IPS-20b (cell line): ENCODE results near the gene U2AF2.
A peak's percentile ranks its signal among the peaks of the same experiment; 100 is the strongest.

ENCODE experiments used
- H3K27ac ChIP-seq: one replicate; pipeline ENCODE4 v1.5.1; 2013; ENCODE audit warnings: low read length
- H3K27me3 ChIP-seq: 2 replicates; pipeline ENCODE4 v1.6.1; 2013; ENCODE audit warnings: mild to moderate bottlenecking, low read length, inconsistent platforms; ENCODE audit not compliant: insufficient read depth
- H3K36me3 ChIP-seq: 2 replicates; pipeline ENCODE4 v1.6.1; 2013; ENCODE audit warnings: low read depth, mild to moderate bottlenecking, inconsistent platforms, low read length, moderate library complexity; ENCODE audit not compliant: insufficient read depth
- H3K4me1 ChIP-seq: 2 replicates; pipeline ENCODE4 v1.6.1; 2013; ENCODE audit warnings: mild to moderate bottlenecking, control low read depth, inconsistent platforms, low read length, moderate library complexity; ENCODE audit not compliant: insufficient read depth
- H3K4me3 ChIP-seq: 2 replicates; pipeline ENCODE4 v1.5.1; 2013; ENCODE audit warnings: mild to moderate bottlenecking, low read length, inconsistent platforms
- H3K9ac ChIP-seq: 2 replicates; pipeline ENCODE4 v1.6.1; 2013; ENCODE audit warnings: low read depth, mild to moderate bottlenecking, inconsistent platforms, low read length, moderate library complexity
- H3K9me3 ChIP-seq: 2 replicates; pipeline ENCODE4 v1.6.1; 2013; ENCODE audit warnings: mild to moderate bottlenecking, low read depth, low read length, inconsistent platforms; ENCODE audit not compliant: insufficient read depth

The U2AF2 gene

GRCh38 chr19:55623130-55623529 is 31.7 kb upstream of the U2AF2 start:
- Histone ChIP-seq H3K9me3 (no peaks in the 10 kb centered on the region), H3K27me3 (no peaks in the 10 kb centered on the region), H3K36me3 (peaks cover 10% of the 10 kb centered on the region), H3K9ac (no peak overlapping the region), H3K27ac (no peak overlapping the region), H3K4me1 (no peaks in the 10 kb centered on the region), H3K4me3 (no peak overlapping the region)

- Histone ChIP-seq H3K4me1 (no peaks in the 10 kb centered on the region), H3K27ac (no peak overlapping the region), H3K9ac (no peak overlapping the region)
Measured at GRCh38 chr19:55623561-55623960, 31.3 kb upstream of the U2AF2 start.

GRCh38 chr19:55624109-55625003 is 30.5 kb upstream of the U2AF2 start, which contains the start of gene ZNF784:
Gene ZNF784, minus strand, starts transcription at chr19:55624566. Its CDS starts 5 bp downstream, at chr19:55624561.
- Histone ChIP-seq H3K4me3 (peak within 1 kb of the TSS; percentile 65), H3K27me3 (no peaks in the 10 kb centered on the region), H3K36me3 (peaks cover 10% of the 10 kb centered on the region), H3K9me3 (no peaks in the 10 kb centered on the region), H3K27ac (no peak within 1 kb of the TSS), H3K9ac (peak within 1 kb of the TSS; percentile 75; the same call in 1 of the 2 replicates), H3K4me1 (no peaks in the 10 kb centered on the region)

More at GRCh38 chr19:55623561-55623960, 31.3 kb upstream of the U2AF2 start:
- no peaks in the 10 kb centered on the region for H3K27me3 ChIP-seq
- peak overlapping the region; percentile 49 for H3K4me3 ChIP-seq
- H3K36me3 ChIP-seq: peaks cover 10% of the 10 kb centered on the region
- H3K9me3 ChIP-seq: no peaks in the 10 kb centered on the region

- H3K36me3 ChIP-seq: peaks cover 10% of the 10 kb centered on the region
- H3K9me3 ChIP-seq: no peaks in the 10 kb centered on the region
- no peaks in the 10 kb centered on the region for H3K4me1 ChIP-seq
- peak overlapping the region; percentile 65 for H3K4me3 ChIP-seq
- no peak overlapping the region for H3K27ac ChIP-seq
- H3K9ac ChIP-seq: peak overlapping the region; percentile 67; the same call in 1 of the 2 replicates
- no peaks in the 10 kb centered on the region for H3K27me3 ChIP-seq
Measured at GRCh38 chr19:55625004-55625326, 29.9 kb upstream of the U2AF2 start.

GRCh38 chr19:55626350-55626749 is 28.5 kb upstream of the U2AF2 start:
- Histone ChIP-seq H3K4me1 (no peaks in the 10 kb centered on the region), H3K9ac (no peak overlapping the region), H3K27ac (no peak overlapping the region), H3K9me3 (no peaks in the 10 kb centered on the region), H3K27me3 (no peaks in the 10 kb centered on the region), H3K36me3 (peaks cover under 1% of the 10 kb centered on the region; the same call in 1 of the 2 replicates), H3K4me3 (no peak overlapping the region)

- no peak overlapping the region for H3K9ac ChIP-seq
- peaks cover 4% of the 10 kb centered on the region; the same call in 1 of the 2 replicates for H3K4me1 ChIP-seq
- H3K4me3 ChIP-seq: no peak overlapping the region
- H3K27me3 ChIP-seq: no peaks in the 10 kb centered on the region
- H3K9me3 ChIP-seq: no peaks in the 10 kb centered on the region
- H3K27ac ChIP-seq: no peak overlapping the region
- H3K36me3 ChIP-seq: no peaks in the 10 kb centered on the region
Measured at GRCh38 chr19:55632463-55632834, 22.4 kb upstream of the U2AF2 start.

GRCh38 chr19:55633861-55634260 is 21.0 kb upstream of the U2AF2 start:
- Histone ChIP-seq H3K9me3 (no peaks in the 10 kb centered on the region), H3K27me3 (no peaks in the 10 kb centered on the region), H3K9ac (no peak overlapping the region), H3K4me1 (peaks cover 4% of the 10 kb centered on the region; the same call in 1 of the 2 replicates), H3K4me3 (no peak overlapping the region), H3K27ac (no peak overlapping the region), H3K36me3 (no peaks in the 10 kb centered on the region)

- Histone ChIP-seq H3K27ac (peak overlapping the region; percentile 73), H3K9ac (peak overlapping the region; percentile 97), H3K36me3 (no peaks in the 10 kb centered on the region), H3K27me3 (no peaks in the 10 kb centered on the region), H3K4me3 (peak overlapping the region; percentile 87), H3K9me3 (no peaks in the 10 kb centered on the region), H3K4me1 (peaks cover 4% of the 10 kb centered on the region; the same call in 1 of the 2 replicates)
Measured at GRCh38 chr19:55635334-55635717, 19.5 kb upstream of the U2AF2 start.

- peaks cover 4% of the 10 kb centered on the region; the same call in 1 of the 2 replicates for H3K4me1 ChIP-seq
- H3K9me3 ChIP-seq: no peaks in the 10 kb centered on the region
- no peak overlapping the region for H3K27ac ChIP-seq
- peak overlapping the region; percentile 97; the same call in 1 of the 2 replicates for H3K9ac ChIP-seq
- no peaks in the 10 kb centered on the region for H3K36me3 ChIP-seq
- H3K4me3 ChIP-seq: peak overlapping the region; percentile 87
- H3K27me3 ChIP-seq: no peaks in the 10 kb centered on the region
Measured at GRCh38 chr19:55635856-55636440, 18.9 kb upstream of the U2AF2 start.

- Histone ChIP-seq H3K4me3 (peak overlapping the region; percentile 87; the same call in 1 of the 2 replicates), H3K4me1 (peaks cover 4% of the 10 kb centered on the region; the same call in 1 of the 2 replicates), H3K27me3 (no peaks in the 10 kb centered on the region), H3K9me3 (no peaks in the 10 kb centered on the region), H3K9ac (no peak overlapping the region), H3K36me3 (no peaks in the 10 kb centered on the region), H3K27ac (no peak overlapping the region)
Measured at GRCh38 chr19:55636723-55637122, 18.1 kb upstream of the U2AF2 start.

- Histone ChIP-seq H3K27me3 (no peaks in the 10 kb centered on the region), H3K36me3 (no peaks in the 10 kb centered on the region), H3K4me3 (no peak overlapping the region), H3K9me3 (no peaks in the 10 kb centered on the region), H3K9ac (no peak overlapping the region), H3K27ac (no peak overlapping the region), H3K4me1 (peaks cover 4% of the 10 kb centered on the region; the same call in 1 of the 2 replicates)
Measured at GRCh38 chr19:55637534-55637933, 17.3 kb upstream of the U2AF2 start.
